Ectodermal cell (in vitro differentiated cells): Measurements from ENCODE around the gene FNDC8.
"Not testable (repeated sequence)": the region's sequence is repeated elsewhere in the genome, so short reads cannot be mapped to it uniquely, and the experiment has no call there.

Experiments
- H3K27ac ChIP-seq: 2 replicates; pipeline ENCODE4 v1.7.0; 2013; ENCODE audit warnings: mild to moderate bottlenecking, low read depth, low read length; ENCODE audit not compliant: insufficient read depth, poor library complexity, severe bottlenecking
- H3K27me3 ChIP-seq: 2 replicates; pipeline ENCODE4 v1.7.0; 2013; ENCODE audit warnings: mild to moderate bottlenecking, low read length; ENCODE audit not compliant: insufficient read depth, control insufficient read depth, poor library complexity, severe bottlenecking
- H3K36me3 ChIP-seq: one replicate; pipeline ENCODE4 v1.7.0; 2013; ENCODE audit warnings: low read length; ENCODE audit not compliant: control insufficient read depth, insufficient read depth
- H3K4me1 ChIP-seq: one replicate; pipeline ENCODE4 v1.7.0; 2013; ENCODE audit warnings: low read length; ENCODE audit not compliant: control insufficient read depth, insufficient read depth
- H3K4me3 ChIP-seq: 2 replicates; pipeline ENCODE4 v1.7.0; 2013; ENCODE audit warnings: low read depth, low read length, control low read depth; ENCODE audit not compliant: insufficient read depth
- H3K9me3 ChIP-seq: 2 replicates; pipeline ENCODE4 v1.7.0; 2013; ENCODE audit warnings: mild to moderate bottlenecking, low read length, moderate library complexity; ENCODE audit not compliant: control insufficient read depth
- WGBS, 2 experiments: methylation state at CpG; one replicate each; pipeline ENCODE4 v1.1.7; 2013; ENCODE audit warnings: missing lambda C conversion rate in 2 of 2; 5-methylcytosine and 5-hydroxymethylcytosine counted together

Gene FNDC8

GRCh38 chr17:35083071-35083470 is 38.3 kb upstream of the FNDC8 start:
- Histone ChIP-seq H3K4me3 (no peak overlapping the region), H3K4me1 (peaks cover 3% of the 10 kb centered on the region), H3K27me3 (peaks cover 11% of the 10 kb centered on the region), H3K9me3 (no peaks in the 10 kb centered on the region), H3K36me3 (no peaks in the 10 kb centered on the region), H3K27ac (no peak overlapping the region)
- 63 to 78% methylated on average over 2 of the region's 2 CpGs for WGBS, 2 experiments

- Histone ChIP-seq H3K27me3 (peaks cover 24% of the 10 kb centered on the region), H3K9me3 (no peaks in the 10 kb centered on the region), H3K4me3 (no peak overlapping the region), H3K27ac (no peak overlapping the region), H3K4me1 (peaks cover 5% of the 10 kb centered on the region), H3K36me3 (no peaks in the 10 kb centered on the region)
- 68 to 80% methylated on average over 2 of the region's 2 CpGs for WGBS, 2 experiments
These were observed 36.4 kb upstream of the FNDC8 start for GRCh38 chr17:35084987-35085386.

- Histone ChIP-seq H3K36me3 (no peaks in the 10 kb centered on the region), H3K4me1 (peaks cover 5% of the 10 kb centered on the region), H3K27ac (no peak overlapping the region), H3K4me3 (no peak overlapping the region), H3K27me3 (peaks cover 24% of the 10 kb centered on the region), H3K9me3 (no peaks in the 10 kb centered on the region)
- WGBS, 2 experiments, result 88 to 94% methylated on average over 8 of the region's 8 CpGs
These were observed 35.3 kb upstream of the FNDC8 start for GRCh38 chr17:35086164-35086563.

GRCh38 chr17:35086931-35087573 is 34.4 kb upstream of the FNDC8 start:
- no peak overlapping the region for H3K4me3 ChIP-seq
- no peak overlapping the region for H3K27ac ChIP-seq
- peaks cover 24% of the 10 kb centered on the region for H3K27me3 ChIP-seq

GRCh38 chr17:35087731-35088355 is 33.6 kb upstream of the FNDC8 start:
- Histone ChIP-seq H3K4me3 (peak overlapping the region; percentile 67), H3K27ac (no peak overlapping the region), H3K9me3 (no peaks in the 10 kb centered on the region), H3K27me3 (peaks cover 24% of the 10 kb centered on the region), H3K36me3 (no peaks in the 10 kb centered on the region), H3K4me1 (peaks cover 5% of the 10 kb centered on the region)
- 52 to 63% methylated on average over 8 to 9 of the region's 9 CpGs for WGBS, 2 experiments

More at GRCh38 chr17:35086931-35087573, 34.4 kb upstream of the FNDC8 start:
- Histone ChIP-seq H3K36me3 (no peaks in the 10 kb centered on the region), H3K9me3 (no peaks in the 10 kb centered on the region), H3K4me1 (peaks cover 5% of the 10 kb centered on the region)
- 80 to 89% methylated on average over 7 to 8 of the region's 8 CpGs for WGBS, 2 experiments

- H3K9me3 ChIP-seq, result no peaks in the 10 kb centered on the region
- H3K27me3 ChIP-seq, result peaks cover 24% of the 10 kb centered on the region
- H3K4me3 ChIP-seq, result peak overlapping the region; percentile 67
- peaks cover 5% of the 10 kb centered on the region for H3K4me1 ChIP-seq
- 1 to 2% methylated on average over 26 of the region's 26 CpGs for WGBS, 2 experiments
- H3K27ac ChIP-seq, result no peak overlapping the region
- no peaks in the 10 kb centered on the region for H3K36me3 ChIP-seq
These were observed 33.0 kb upstream of the FNDC8 start for GRCh38 chr17:35088356-35088880.

- peak overlapping the region; percentile 67 for H3K4me3 ChIP-seq
- peaks cover 5% of the 10 kb centered on the region for H3K4me1 ChIP-seq
- 1% methylated on average over 79 of the region's 80 CpGs for WGBS, 2 experiments
- H3K27me3 ChIP-seq, result peaks cover 24% of the 10 kb centered on the region
- H3K27ac ChIP-seq, result no peak overlapping the region
- H3K9me3 ChIP-seq, result no peaks in the 10 kb centered on the region
- H3K36me3 ChIP-seq, result no peaks in the 10 kb centered on the region
These were observed 32.4 kb upstream of the FNDC8 start for GRCh38 chr17:35088881-35089585.

GRCh38 chr17:35089586-35090296 is 31.7 kb upstream of the FNDC8 start:
- H3K4me1 ChIP-seq, result peaks cover 5% of the 10 kb centered on the region
- no peak overlapping the region for H3K27ac ChIP-seq
- H3K9me3 ChIP-seq, result no peaks in the 10 kb centered on the region
- peaks cover 24% of the 10 kb centered on the region for H3K27me3 ChIP-seq
- H3K36me3 ChIP-seq, result no peaks in the 10 kb centered on the region
- H3K4me3 ChIP-seq, result peak overlapping the region; percentile 20
- 54 to 56% methylated on average over 22 of the region's 22 CpGs for WGBS, 2 experiments

- H3K36me3 ChIP-seq, H3K4me1 ChIP-seq, H3K4me3 ChIP-seq, H3K27ac ChIP-seq, H3K9me3 ChIP-seq: not testable (repeated sequence)
- WGBS, 2 experiments, result 95 to 96% methylated on average over 11 of the region's 11 CpGs
- H3K27me3 ChIP-seq, result peaks cover 24% of the 10 kb centered on the region
These were observed 30.7 kb upstream of the FNDC8 start for GRCh38 chr17:35090707-35091106.

GRCh38 chr17:35094902-35095301 is 26.5 kb upstream of the FNDC8 start:
- Histone ChIP-seq H3K27me3 (peaks cover under 1% of the 10 kb centered on the region), H3K4me1 (no peaks in the 10 kb centered on the region), H3K9me3 (no peaks in the 10 kb centered on the region), H3K4me3 (no peak overlapping the region), H3K36me3 (peaks cover 3% of the 10 kb centered on the region), H3K27ac (no peak overlapping the region)
- WGBS, 2 experiments, result 86 to 89% methylated on average over 2 of the region's 2 CpGs
